HG03280 (cell line): ENCODE results near the gene C1orf21.

Source experiments
- ATAC-seq: cut with Tn5 transposase; IDR thresholded peaks from one replicate; pipeline ENCODE4 v1.9.1; 2021; ENCODE audit warnings: mild to moderate bottlenecking, moderate library complexity; ENCODE audit not compliant: unreplicated experiment

Gene C1orf21

GRCh38 chr1:184480736-184481135 is 93.9 kb downstream of the C1orf21 start:
- ATAC-seq: no peak

DNA sequence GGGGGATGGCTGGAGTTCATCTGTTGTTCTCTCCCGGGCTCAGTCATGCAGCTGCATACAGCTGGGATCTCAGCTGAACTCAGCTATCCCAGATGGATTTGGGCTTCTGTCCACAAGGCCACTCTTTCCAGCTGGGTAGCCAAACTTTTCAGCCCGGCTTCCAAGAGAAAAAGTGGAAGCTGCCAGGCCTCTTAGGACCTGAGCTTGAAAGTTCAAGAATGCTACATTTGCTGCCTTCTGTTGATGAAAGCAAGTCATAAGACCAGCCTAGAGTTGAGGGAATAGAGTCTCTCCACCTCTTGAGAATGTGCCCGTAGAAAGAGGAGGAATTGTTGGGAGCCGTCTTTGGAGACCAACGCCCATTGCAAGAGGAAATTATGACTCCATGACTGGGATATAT is 95.3 kb downstream of the C1orf21 start:
- ATAC-seq: no peak

DNA sequence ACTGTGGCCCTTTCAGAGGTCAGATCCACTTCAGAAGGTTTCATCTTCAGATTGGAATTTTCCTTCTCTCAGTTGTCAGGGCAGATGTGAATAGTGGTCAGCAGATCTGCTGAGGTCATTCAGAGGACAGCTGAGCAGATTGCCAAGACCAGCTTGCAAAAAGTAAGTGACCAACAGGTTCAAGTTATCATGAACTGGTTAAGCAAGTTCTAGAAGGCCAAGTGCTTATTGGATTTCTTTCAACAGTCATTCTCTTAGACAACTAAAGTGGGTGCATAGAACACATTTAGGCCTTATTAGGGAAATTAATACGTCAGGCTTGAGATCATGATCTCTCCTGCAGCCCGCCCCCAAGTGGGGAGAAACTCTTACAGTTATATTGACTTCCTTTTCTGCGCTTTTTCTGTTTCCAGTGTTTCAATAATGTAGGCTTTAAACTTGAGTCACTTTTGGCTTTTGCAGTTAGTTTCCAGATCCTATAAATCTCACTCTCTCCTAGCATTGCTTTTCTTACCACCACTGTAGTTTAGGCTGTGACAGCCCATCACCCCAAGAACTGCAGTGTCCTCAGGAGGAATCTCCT is 96.4 kb downstream of the C1orf21 start:
- ATAC-seq: no peak

GRCh38 chr1:184485751-184486723 is 99.2 kb downstream of the C1orf21 start:
- ATAC-seq: no peak

GRCh38 chr1:184486761-184487445 is 100.1 kb downstream of the C1orf21 start:
- no peak for ATAC-seq

- no peak for ATAC-seq
Observed at GRCh38 chr1:184487531-184488193, 100.8 kb downstream of the C1orf21 start.

GRCh38 chr1:184489908-184490307 is 103.1 kb downstream of the C1orf21 start:
- no peak for ATAC-seq

DNA sequence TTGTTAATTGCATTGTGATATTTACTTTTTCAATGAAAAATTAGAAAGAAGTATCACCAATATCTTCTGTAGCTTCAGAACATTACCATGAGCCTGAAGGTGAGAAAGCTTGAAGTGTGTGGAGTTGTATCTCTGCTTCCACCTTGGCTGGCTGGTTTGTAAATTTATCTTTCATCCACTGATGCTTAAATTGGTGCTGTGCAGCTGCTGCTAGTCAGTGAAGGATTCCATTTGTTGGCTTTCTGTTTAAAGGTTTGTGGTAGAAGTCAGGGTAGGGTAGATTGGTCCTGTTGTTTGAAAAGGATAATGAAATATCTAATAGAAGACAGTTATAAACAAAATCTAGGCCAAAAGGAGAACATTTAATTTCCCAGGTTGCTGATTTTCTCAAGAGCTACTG is 105.7 kb downstream of the C1orf21 start:
- no peak for ATAC-seq

GRCh38 chr1:184493987-184494388 is 107.2 kb downstream of the C1orf21 start:
- no peak for ATAC-seq

GRCh38 chr1:184494929-184495328 is 108.1 kb downstream of the C1orf21 start:
- ATAC-seq: peak; percentile 78

DNA sequence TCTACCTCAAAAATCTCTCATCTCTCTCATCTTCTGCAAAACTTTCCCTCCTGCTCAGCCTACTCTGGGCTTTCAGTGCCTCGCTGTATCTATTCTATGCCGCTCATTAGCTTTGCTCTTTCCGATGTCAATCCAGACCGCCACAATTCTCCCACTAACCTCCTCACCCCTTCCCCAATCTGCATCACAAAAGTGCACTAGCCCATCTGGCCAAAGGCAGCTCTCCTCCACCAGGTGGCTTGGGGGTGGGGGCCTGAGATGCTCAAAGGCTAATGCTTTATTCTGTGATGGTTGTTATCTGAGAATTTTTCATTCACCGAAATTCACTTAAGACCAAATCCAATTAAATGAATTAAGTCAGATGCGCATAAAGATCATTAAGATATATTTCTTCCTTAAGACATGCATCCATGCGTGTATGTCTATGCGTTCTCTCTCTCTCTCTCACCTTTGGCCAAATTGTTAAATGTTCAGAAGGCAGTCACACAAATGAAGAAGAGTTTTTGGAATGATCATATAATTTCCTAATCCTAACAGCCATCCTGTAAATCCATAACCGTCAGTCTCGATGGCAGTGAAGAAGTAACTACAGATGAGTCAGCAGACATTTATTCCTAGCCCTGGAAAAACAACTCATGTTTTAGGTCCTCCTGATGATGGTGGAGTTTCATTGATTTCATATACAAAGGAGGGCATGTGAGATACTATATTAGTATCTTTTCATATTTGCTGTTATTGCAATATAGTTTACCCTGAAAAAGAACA is 111.3 kb downstream of the C1orf21 start:
- ATAC-seq: no peak

DNA sequence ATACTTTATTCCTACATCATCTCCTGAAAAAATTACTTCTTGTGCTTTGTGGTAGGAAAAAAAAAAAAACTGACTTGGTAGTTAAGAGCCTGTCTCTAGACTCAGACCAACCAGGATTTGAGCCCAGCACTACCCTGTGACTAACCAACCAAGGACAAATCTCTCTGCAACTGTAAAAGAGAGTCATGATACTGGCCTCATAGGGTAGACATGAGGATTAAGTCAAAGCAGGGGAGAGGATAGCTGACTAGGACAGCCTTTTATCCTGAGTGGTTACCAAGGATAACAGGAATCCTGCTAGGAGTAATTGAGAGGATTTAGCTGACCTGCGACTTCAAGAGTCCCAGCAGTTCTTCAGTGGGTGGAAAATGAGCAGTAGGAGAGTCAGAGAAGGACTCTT is 112.8 kb downstream of the C1orf21 start:
- ATAC-seq: no peak

DNA sequence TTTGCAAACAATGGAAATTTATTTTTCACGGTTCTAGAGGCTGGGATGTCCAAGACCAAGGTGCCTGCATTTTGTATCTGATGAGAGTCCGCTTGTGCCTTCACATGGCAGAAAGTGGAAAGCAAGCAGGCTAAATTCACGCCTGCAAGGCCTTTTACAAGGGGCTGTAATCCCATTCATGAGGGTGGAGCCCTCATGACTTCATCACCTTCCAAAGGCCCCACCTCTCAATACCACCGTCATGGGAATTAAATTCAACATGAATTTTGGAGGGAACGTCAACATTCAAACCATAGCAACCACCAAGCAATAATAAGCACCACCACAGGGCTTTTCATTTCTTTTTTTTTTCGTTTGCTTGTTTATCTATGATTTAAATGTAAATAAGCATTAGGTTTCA is 115.3 kb downstream of the C1orf21 start:
- ATAC-seq: no peak

GRCh38 chr1:184503221-184503749 is 116.5 kb downstream of the C1orf21 start:
- no peak for ATAC-seq

- ATAC-seq: no peak
Observed at GRCh38 chr1:184504040-184504954, 117.5 kb downstream of the C1orf21 start.

GRCh38 chr1:184504955-184505338 is 118.1 kb downstream of the C1orf21 start:
- ATAC-seq: no peak

- no peak for ATAC-seq
Observed at GRCh38 chr1:184506481-184506880, 119.7 kb downstream of the C1orf21 start.

GRCh38 chr1:184507165-184507564 is 120.3 kb downstream of the C1orf21 start:
- no peak for ATAC-seq

GRCh38 chr1:184507604-184508280 is 120.9 kb downstream of the C1orf21 start:
- no peak for ATAC-seq
